Pancreas (tissue), 10 donors: Measurements from ENCODE around the gene RASGRP2. TPM values are rescaled to one million over a fixed set of nuclear protein-coding genes. Genes with fewer than 3 reads are reported as not detected.

ENCODE experiments used
- ATAC-seq, 4 donors: fragments of 200-7000 bp; cut with Tn5 transposase; one replicate each; pipeline versions ENCODE4 v1.8.0 to v1.9.1; 2020; ENCODE audit warnings: mild to moderate bottlenecking in 4 of 4, moderate library complexity in 4 of 4
- DNase-seq, 6 donors: peaks; one replicate each; pipeline ENCODE4 v3.0.0-alpha.2; 2020
- FAIRE-seq: peaks from 2 replicates; lab custom pipeline; 2012; peaks lifted over from hg19 to GRCh38; lab: Jason Lieb, UNC
- H3K27ac ChIP-seq, 4 donors: fragments of 200-600 bp; sonication (generic); 1 replicate in 3 of 4; 2 replicates in 1 of 4; pipeline versions ENCODE4 v1.5.0 to v1.8.0; 2020
- H3K27me3 ChIP-seq, 4 donors: fragments of 200-600 bp; one replicate each; pipeline ENCODE4 v1.8.0; 2021
- H3K36me3 ChIP-seq, 3 donors: fragments of 200-600 bp; sonication (generic) in 1 of 3; one replicate each; pipeline versions ENCODE4 v1.5.0 to v1.8.0; 2020 to 2021
- H3K4me1 ChIP-seq, 3 donors: fragments of 200-600 bp; one replicate each; pipeline ENCODE4 v1.8.0; 2021
- H3K4me3 ChIP-seq, 4 donors: fragments of 200-600 bp; sonication (generic) in 2 of 4; one replicate each; pipeline versions ENCODE4 v1.5.0 to v1.8.0; 2020 to 2021
- H3K9me3 ChIP-seq, 4 donors: fragments of 200-600 bp; one replicate each; pipeline ENCODE4 v1.8.0; 2021
- WGBS, 2 donors: extraction: QIAGEN DNeasy Blood & Tissue Kit; methylation state at CpG; one replicate each; pipeline ENCODE4 v1.1.7; 2013; 5-methylcytosine and 5-hydroxymethylcytosine counted together
- intact Hi-C, 3 donors: fragments of 100-400 bp; cut with DNase I; formaldehyde crosslinking; loops; one replicate each; pipeline versions ENCODE4 v1.11.1 to v1.14.2; 2022
- polyA plus RNA-seq, 2 donors: library from polyadenylated mRNA; stranded (reverse); fragments of 200-250 nt; gene quantifications; one replicate each; pipeline ENCODE4 v1.2.3, GENCODE V29; 2013
- total RNA-seq, 6 donors: library from RNA; stranded (reverse); fragmentation: NEBNext Ultra II Directional in 4 of 6; extraction: Animal tissue kit (Norgen Biotek cat#: 25700) in 4 of 6; gene quantifications; one replicate each; pipeline versions ENCODE4 v1.2.1 to v1.2.4, GENCODE V29; 2021 to 2023
- TF ChIP-seq, protein P1 (sequence below), 4 donors: fragments of 200-600 bp; sonication (generic) in 3 of 4; IDR thresholded peaks; one replicate each; pipeline versions ENCODE4 v1.5.0 to v1.8.0; 2021; ENCODE audit warnings: antibody characterized with exemption in 4 of 4
- donor health status: healthy with polysubstance abuse.
- donor health status: DM: no; HTN: no; CAD: no; lungs with moderate emphysema.
- donor health status: DM: no; HTN: no; CAD: no.
- donor health status: control.
- donor health status: control.
- donor health status: Bipolar disorder and iron deficiency.
- donor health status: DM: yes; HTN: yes; CAD: no.
- donor health status: DM: no; HTN: no; CAD: no.
- donor health status: DM: no; HTN: no; CAD: no.
- donor health status: DM: yes; HTN: yes; CAD: no.

The RASGRP2 gene
- total RNA-seq = 1 to 10 TPM in 5 of 6 donors, under 1 TPM in 1; 0.91 to 2.8 (median 2.2) TPM
- 10 to 100 TPM; 11.2 to 12.4 TPM for polyA plus RNA-seq

DNA sequence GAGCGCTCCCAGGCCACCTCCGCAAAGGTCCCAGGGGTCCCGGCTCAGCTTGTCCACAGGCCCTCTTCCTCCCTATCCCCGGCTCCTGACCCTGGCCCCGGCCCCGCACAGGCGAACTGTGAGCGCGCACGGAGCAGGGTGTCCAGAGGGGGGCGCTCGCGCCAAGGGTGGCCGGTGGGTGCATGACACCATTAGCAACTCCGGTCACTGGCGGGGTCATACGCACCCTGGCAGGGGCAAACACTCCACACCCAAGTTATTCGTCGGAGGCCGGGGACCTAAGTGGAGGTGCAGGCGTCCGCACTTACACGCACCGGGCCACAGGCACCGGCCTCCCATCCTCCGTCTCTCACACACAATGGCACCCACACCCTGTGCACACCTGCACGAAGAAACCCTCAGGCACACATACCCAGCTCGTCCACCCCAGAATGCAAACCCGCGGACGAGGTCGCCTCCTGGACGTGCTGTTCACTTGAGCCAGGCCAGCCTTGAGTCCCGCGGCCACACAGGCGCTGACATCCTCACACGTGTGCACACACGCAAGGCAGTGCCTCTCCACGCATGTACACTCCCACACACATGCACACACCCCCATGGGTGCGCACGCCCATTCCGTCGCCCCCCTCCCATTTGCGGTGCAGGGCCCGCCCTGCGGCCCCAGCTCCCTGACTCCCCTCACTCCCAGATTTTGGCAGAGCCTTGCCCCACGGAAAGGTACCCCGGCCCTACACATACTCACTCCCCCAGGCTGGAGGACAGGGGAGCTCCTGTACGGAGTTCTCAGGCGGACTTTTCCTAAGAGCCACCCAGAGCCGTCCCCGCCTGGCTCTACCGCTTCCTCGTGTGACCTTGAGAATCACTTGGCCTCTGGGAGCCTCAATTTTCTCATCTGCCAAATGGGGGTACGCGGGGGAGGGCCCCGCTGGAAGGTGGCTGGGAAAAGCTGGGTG is at the start of gene RASGRP2:
RASGRP2 (minus strand) TSS at position 552 of the 953 bp plus-strand sequence. CDS start 1,276 bp downstream, outside the sequence.
- ATAC-seq (peak; percentile 44 to 69 (median 61)), DNase-seq (peak in 5 of 6 donors; percentile 59 to 89 (median 75)), FAIRE-seq (no peak)
- Histone ChIP-seq H3K36me3 (no peaks in the 10 kb centered on the region), H3K9me3 (no peaks in the 10 kb centered on the region), H3K4me3 (peak within 1 kb of the TSS in 3 of 4 donors; percentile 25 to 61 (median 32)), H3K27ac (peak within 1 kb of the TSS in 2 of 4 donors; percentile 18 to 33), H3K4me1 (peaks cover 9 to 30% (median 26%) of the 10 kb centered on the region in 3 donors), H3K27me3 (peaks cover 0 to 16% (median 3%) of the 10 kb centered on the region in 4 donors)
- intact Hi-C loops = no loop called here
- 2 to 4% methylated on average over 52 to 57 of the region's 57 CpGs for WGBS, 2 donors
- TF ChIP-seq, protein P1, sequence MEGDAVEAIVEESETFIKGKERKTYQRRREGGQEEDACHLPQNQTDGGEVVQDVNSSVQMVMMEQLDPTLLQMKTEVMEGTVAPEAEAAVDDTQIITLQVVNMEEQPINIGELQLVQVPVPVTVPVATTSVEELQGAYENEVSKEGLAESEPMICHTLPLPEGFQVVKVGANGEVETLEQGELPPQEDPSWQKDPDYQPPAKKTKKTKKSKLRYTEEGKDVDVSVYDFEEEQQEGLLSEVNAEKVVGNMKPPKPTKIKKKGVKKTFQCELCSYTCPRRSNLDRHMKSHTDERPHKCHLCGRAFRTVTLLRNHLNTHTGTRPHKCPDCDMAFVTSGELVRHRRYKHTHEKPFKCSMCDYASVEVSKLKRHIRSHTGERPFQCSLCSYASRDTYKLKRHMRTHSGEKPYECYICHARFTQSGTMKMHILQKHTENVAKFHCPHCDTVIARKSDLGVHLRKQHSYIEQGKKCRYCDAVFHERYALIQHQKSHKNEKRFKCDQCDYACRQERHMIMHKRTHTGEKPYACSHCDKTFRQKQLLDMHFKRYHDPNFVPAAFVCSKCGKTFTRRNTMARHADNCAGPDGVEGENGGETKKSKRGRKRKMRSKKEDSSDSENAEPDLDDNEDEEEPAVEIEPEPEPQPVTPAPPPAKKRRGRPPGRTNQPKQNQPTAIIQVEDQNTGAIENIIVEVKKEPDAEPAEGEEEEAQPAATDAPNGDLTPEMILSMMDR (IDR thresholded peaks at IDR 0.05) = peak in 1 of 4 donors; percentile 37

DNA sequence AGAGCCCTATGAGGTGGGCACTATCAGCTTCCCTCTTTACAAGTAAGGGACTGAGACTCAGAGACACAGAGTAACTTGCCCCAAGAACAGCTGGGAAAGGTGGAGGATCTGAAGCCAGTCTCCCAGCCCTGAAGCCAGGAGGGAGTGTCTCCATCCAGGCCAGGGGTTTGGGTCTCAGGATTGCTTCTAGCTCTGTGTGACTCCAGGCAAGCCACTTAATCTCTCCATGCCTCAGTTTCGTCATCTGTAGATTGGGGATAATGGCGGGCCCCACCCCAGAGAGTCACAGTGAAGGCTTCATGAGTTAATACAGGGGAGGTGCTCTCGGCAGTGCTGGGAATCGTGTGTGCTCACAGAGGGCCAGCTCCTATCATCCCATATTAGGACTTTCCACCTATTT is 48.5 kb upstream of the RASGRP2 start:
- TF ChIP-seq, protein P1 (IDR thresholded peaks at IDR 0.05) = no peak
- 96 to 97% methylated on average over 4 of the region's 4 CpGs for WGBS, 2 donors
- Histone ChIP-seq H3K4me3 (no peak overlapping the region), H3K4me1 (no peaks in the 10 kb centered on the region), H3K27me3 (no peaks in the 10 kb centered on the region), H3K9me3 (no peaks in the 10 kb centered on the region), H3K36me3 (no peaks in the 10 kb centered on the region), H3K27ac (no peak overlapping the region)
- FAIRE-seq (no peak), ATAC-seq (no peak), DNase-seq (peak in 1 of 6 donors; percentile 7)
- intact Hi-C loops = loop anchor here in 1 of 3 donors (10.0 kb wide), 1 partner anchor 102 kb away; no protein-coding TSS in a partner anchor

- intact Hi-C loops = loop anchor here in 1 of 3 donors (10.0 kb wide), 1 partner anchor 103 kb away; no protein-coding TSS in a partner anchor
- ATAC-seq (no peak), DNase-seq (peak in 2 of 6 donors; percentile 35 to 70), FAIRE-seq (no peak)
- Histone ChIP-seq H3K4me1 (no peaks in the 10 kb centered on the region), H3K27ac (no peak overlapping the region), H3K36me3 (no peaks in the 10 kb centered on the region), H3K9me3 (no peaks in the 10 kb centered on the region), H3K4me3 (no peak overlapping the region), H3K27me3 (no peaks in the 10 kb centered on the region)
- 89 to 92% methylated on average over 14 of the region's 14 CpGs for WGBS, 2 donors
- TF ChIP-seq, protein P1 (IDR thresholded peaks at IDR 0.05) = no peak
Measured at GRCh38 chr11:64791781-64792291, 47.9 kb upstream of the RASGRP2 start.

DNA sequence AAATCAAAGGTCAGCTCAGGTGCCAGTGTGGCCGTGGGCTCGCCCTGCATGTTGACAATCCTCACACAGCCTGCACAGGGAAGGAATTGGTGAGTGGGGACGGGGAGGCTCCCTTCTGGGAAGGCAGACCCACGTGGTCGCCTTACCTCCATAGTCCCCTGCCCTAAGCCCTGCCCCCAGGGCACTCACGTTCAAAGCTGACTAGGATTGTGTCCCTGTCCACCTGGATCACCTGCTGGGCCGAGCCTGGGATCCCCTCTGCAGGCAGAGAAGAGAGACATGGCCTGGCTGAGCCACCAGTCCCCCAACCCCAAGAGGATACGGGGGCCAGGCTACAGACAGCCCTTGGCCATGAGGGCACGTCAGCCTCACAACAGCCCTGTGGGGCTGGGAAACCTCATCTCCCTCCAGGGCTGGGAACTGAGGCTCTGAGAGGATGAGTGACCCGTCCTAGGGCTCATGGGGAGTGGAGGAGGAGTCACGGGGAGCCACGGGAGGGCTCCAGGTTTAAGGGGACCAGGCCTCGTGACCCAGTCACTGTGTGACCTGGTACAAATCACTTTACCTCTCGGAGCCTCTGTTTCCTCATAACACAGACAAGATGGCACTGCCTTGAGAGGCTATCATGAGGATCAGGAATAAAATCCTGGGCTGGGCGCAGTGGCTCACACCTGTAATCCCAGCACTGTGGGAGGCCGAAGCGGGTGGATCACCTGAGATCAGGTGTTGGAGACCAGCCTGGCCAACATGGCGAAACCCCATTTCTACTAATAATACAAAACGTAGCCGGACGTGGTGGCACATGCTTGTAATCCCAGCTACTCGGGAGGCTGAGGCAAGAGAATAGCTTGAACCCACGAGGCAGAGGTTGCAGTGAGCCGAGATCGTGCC is 46.5 kb upstream of the RASGRP2 start:
- 86 to 90% methylated on average over 25 of the region's 25 CpGs for WGBS, 2 donors
- peak in 2 of 6 donors; percentile 23 to 50 for DNase-seq

More for the DNA sequence above, 46.5 kb upstream of the RASGRP2 start:
- no peaks in the 10 kb centered on the region for H3K36me3 ChIP-seq
- no peaks in the 10 kb centered on the region for H3K9me3 ChIP-seq
- H3K27me3 ChIP-seq = no peaks in the 10 kb centered on the region
- no peak overlapping the region for H3K4me3 ChIP-seq
- TF ChIP-seq, protein P1 (IDR thresholded peaks at IDR 0.05) = no peak
- ATAC-seq = no peak
- intact Hi-C loops = loop anchor here in 1 of 3 donors (10.0 kb wide), 1 partner anchor 104 kb away; no protein-coding TSS in a partner anchor
- FAIRE-seq = no peak
- no peaks in the 10 kb centered on the region for H3K4me1 ChIP-seq
- no peak overlapping the region for H3K27ac ChIP-seq
